Heart right ventricle (tissue), 16 donors: Measurements from ENCODE around the gene CDKN2B-AS1. TPM values are rescaled to one million over a fixed set of nuclear protein-coding genes. Genes with fewer than 3 reads are reported as not detected.

Experiments
- ATAC-seq, 8 donors: fragments of 200-7000 bp; cut with Tn5 transposase; one replicate each; pipeline ENCODE4 v1.9.1; 2020; ENCODE audit warnings: mild to moderate bottlenecking in 8 of 8, moderate library complexity in 8 of 8, moderate number of reproducible peaks in 1 of 8
- DNase-seq, 2 donors: peaks; one replicate each; pipeline ENCODE4 v3.0.0-alpha.2; 2020
- H3K27ac ChIP-seq, 10 donors: fragments of 200-600 bp; sonication (generic) in 2 of 10; one replicate each; pipeline versions ENCODE4 v1.5.0 to v1.8.0; 2020 to 2022; ENCODE audit warnings: mild to moderate bottlenecking in 3 of 10
- H3K27me3 ChIP-seq, 7 donors: fragments of 200-600 bp; one replicate each; pipeline ENCODE4 v1.8.0; 2021 to 2022; ENCODE audit warnings: mild to moderate bottlenecking in 2 of 7
- H3K36me3 ChIP-seq, 9 donors: fragments of 200-600 bp; sonication (generic) in 1 of 9; one replicate each; pipeline versions ENCODE4 v1.5.0 to v1.8.0; 2020 to 2022; ENCODE audit warnings: mild to moderate bottlenecking in 2 of 9
- H3K4me1 ChIP-seq, 9 donors: fragments of 200-600 bp; sonication (generic) in 1 of 9; one replicate each; pipeline versions ENCODE4 v1.5.0 to v1.8.0; 2020 to 2022; ENCODE audit warnings: mild to moderate bottlenecking in 4 of 9
- H3K4me3 ChIP-seq, 10 donors: fragments of 200-600 bp; sonication (generic) in 2 of 10; one replicate each; pipeline versions ENCODE4 v1.5.0 to v1.8.0; 2020 to 2022; ENCODE audit warnings: mild to moderate bottlenecking in 7 of 10, moderate library complexity in 2 of 10
- H3K9me3 ChIP-seq, 11 donors: fragments of 200-600 bp in 10 of 11; sonication (generic) in 2 of 11; one replicate each; pipeline versions ENCODE4 v1.5.0 to v1.8.0; 2013 to 2022; ENCODE audit warnings: mild to moderate bottlenecking in 2 of 11, control low read depth in 1 of 11, moderate library complexity in 1 of 11
- CTCF ChIP-seq, 9 donors: fragments of 200-600 bp; sonication (generic) in 2 of 9; IDR thresholded peaks; one replicate each; pipeline versions ENCODE4 v1.5.0 to v1.8.0; 2021 to 2022; ENCODE audit warnings: antibody characterized with exemption in 9 of 9, mild to moderate bottlenecking in 5 of 9, moderate library complexity in 1 of 9
- whole genome bisulfite sequencing, 2 donors: extraction: QIAGEN DNeasy Blood & Tissue Kit; methylation state at CpG; one replicate each; pipeline ENCODE4 v1.1.7; 2013; ENCODE audit warnings: inconsistent platforms in 1 of 2; 5-methylcytosine and 5-hydroxymethylcytosine counted together
- intact Hi-C, 10 donors: fragments of 100-400 bp; cut with DNase I; formaldehyde crosslinking; loops; one replicate each; pipeline versions ENCODE4 v1.11.1 to v1.14.2; 2022
- polyA plus RNA-seq, 2 donors: library from polyadenylated mRNA; stranded (reverse); fragments of 200-250 nt; gene quantifications; one replicate each; pipeline ENCODE4 v1.2.3, GENCODE V29; 2013
- total RNA-seq, 10 donors: library from RNA; stranded (reverse); fragmentation: NEBNext Ultra II Directional in 3 of 10; extraction: Animal tissue kit (Norgen Biotek cat#: 25700) in 3 of 10; gene quantifications; one replicate each; pipeline versions ENCODE4 v1.2.1 to v1.2.4, GENCODE V29; 2021 to 2023
- donor health status: Arrhythmogenic right ventricular cardiomyopathy.
- donor health status: ischemic (EF 13 %, LVEDD 7.1; RV severe dilation, severe dysfunction).
- donor health status: healthy with polysubstance abuse.
- donor health status: DM: no; HTN: yes; CAD: no.
- donor health status: DM: no; HTN: no; CAD: no.
- donor health status: ischemic (EF 25% LVEDD 6.9; RV normal size, moderate dysfunction).
- donor health status: ischemic (EF 25% LVEDD 5.7; RV mildly dilated, moderate dysfunction).
- donor health status: healthy.
- donor health status: DM: yes; HTN: yes; CAD: no.
- donor health status: Ischemic cardiomyopathy.
- donor health status: ischemic (EF 35%, LVEDD 5.7; RV mildly dilated, moderate dysfunction).
- donor health status: nonischemic (EF 11% LVEDD 7.7; RV severe dilation, severe dysfunction).
- donor health status: DM: yes; HTN: yes; CAD: no.
- donor health status: PGD.
- donor health status: ischemic (EF 29% LVEDD 5.4; RV normal size, mild dysfunction).
- donor health status: nonischemic (EF 23%, LVEDD 6.1; RV moderate dilation, normal function).

The CDKN2B-AS1 gene
- total and polyA plus RNA-seq, 12 donors: 0.14 to 0.45 (median 0.30) TPM; not detected in 9

DNA sequence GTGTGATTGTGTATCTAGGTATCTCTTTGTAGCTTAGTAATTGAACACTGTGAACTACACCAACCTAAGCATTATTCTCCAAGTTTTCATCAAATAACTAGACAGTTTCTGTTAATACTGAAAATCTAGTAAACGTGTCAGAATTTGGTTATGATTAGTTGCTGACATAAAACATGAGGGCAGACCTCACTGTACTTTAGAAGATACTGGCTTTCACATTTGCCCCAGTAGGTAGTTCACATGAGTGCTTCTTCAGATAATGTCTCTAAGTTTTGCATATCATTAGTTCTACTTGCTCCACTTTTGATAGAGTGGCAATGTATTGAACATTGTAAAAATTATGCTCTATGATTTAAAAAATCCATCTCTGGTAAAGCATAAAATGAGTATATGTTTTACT is 7.4 kb downstream of the CDKN2B-AS1 start:
- TF ChIP-seq CTCF (IDR thresholded peaks at IDR 0.05): no peak
- WGBS, 2 donors: 44 to 74% methylated on average over 1 of the region's 1 CpG
- no peaks in the 10 kb centered on the region for H3K36me3 ChIP-seq
- no peaks in the 10 kb centered on the region for H3K9me3 ChIP-seq
- H3K4me3 ChIP-seq: no peak overlapping the region
- DNase-seq: no peak
- H3K27me3 ChIP-seq: peaks cover 0 to 83% (median 51%) of the 10 kb centered on the region in 7 donors
- no peak for ATAC-seq
- peaks cover 0 to 4% (median 0%) of the 10 kb centered on the region in 9 donors for H3K4me1 ChIP-seq
- intact Hi-C loops: loop anchor here in 3 of 10 donors (10.0 kb wide), 1 partner anchor 187 kb away; no protein-coding TSS in a partner anchor
- no peak overlapping the region for H3K27ac ChIP-seq

GRCh38 chr9:22005021-22005701 is 10.6 kb downstream of the CDKN2B-AS1 start:
- Histone ChIP-seq H3K27ac (no peak overlapping the region), H3K36me3 (no peaks in the 10 kb centered on the region), H3K9me3 (no peaks in the 10 kb centered on the region), H3K27me3 (peaks cover 0 to 84% (median 56%) of the 10 kb centered on the region in 7 donors), H3K4me3 (no peak overlapping the region), H3K4me1 (peaks cover 0 to 22% (median 9%) of the 10 kb centered on the region in 9 donors)
- ATAC-seq: no peak
- intact Hi-C loops: loop anchor here in 4 of 10 donors (5.0 to 10.0 kb wide), 2 partner anchors 190 to 193 kb away; no protein-coding TSS in a partner anchor
- WGBS, 2 donors: 30 to 53% methylated on average over 25 of the region's 25 CpGs
- DNase-seq: no peak
- no peak for TF ChIP-seq CTCF (IDR thresholded peaks at IDR 0.05)

- DNase-seq: no peak
Observed at GRCh38 chr9:22005702-22006606, 11.4 kb downstream of the CDKN2B-AS1 start.

More at GRCh38 chr9:22005702-22006606, 11.4 kb downstream of the CDKN2B-AS1 start:
- Histone ChIP-seq H3K4me3 (no peak overlapping the region), H3K9me3 (no peaks in the 10 kb centered on the region), H3K36me3 (no peaks in the 10 kb centered on the region), H3K27me3 (peaks cover 0 to 84% (median 56%) of the 10 kb centered on the region in 7 donors), H3K27ac (no peak overlapping the region), H3K4me1 (peaks cover 0 to 22% (median 9%) of the 10 kb centered on the region in 9 donors)
- ATAC-seq: no peak
- intact Hi-C loops: loop anchor here in 4 of 10 donors (5.0 to 10.0 kb wide), 2 partner anchors 191 to 194 kb away; no protein-coding TSS in a partner anchor
- TF ChIP-seq CTCF (IDR thresholded peaks at IDR 0.05): no peak
- 10 to 36% methylated on average over 44 of the region's 44 CpGs for WGBS, 2 donors
